H1 (cell line): ENCODE results near the gene CFAP221. TPM values are rescaled to one million over a fixed set of nuclear protein-coding genes. Genes with fewer than 3 reads are reported as not detected.

Source experiments
- CTCF ChIA-PET: fragments of 300-600 bp; sonication (Branson Sonifier 250); formaldehyde crosslinking; loops from one replicate; lab custom pipeline; 2021; ENCODE audit not compliant: partially characterized antibody; lab: Charles Lee
- POLR2A ChIA-PET: fragments of 300-600 bp; sonication (Branson Sonifier 250); formaldehyde crosslinking; loops from one replicate; lab custom pipeline; 2021; ENCODE audit warnings: inconsistent platforms; ENCODE audit not compliant: partially characterized antibody; lab: Charles Lee
- DNase-seq, 2 experiments: peaks; one replicate each; pipeline versions ENCODE4 v3.0.0 to v3.0.0-alpha.2; 2010 to 2022; ENCODE audit warnings: low spot score in 2 of 2, low read depth in 1 of 2, mixed read lengths in 1 of 2
- FAIRE-seq: peaks from 2 replicates; lab custom pipeline; 2011; peaks lifted over from hg19 to GRCh38; lab: Jason Lieb, UNC
- H2AFZ ChIP-seq: 2 replicates; pipeline ENCODE4 v1.8.1; 2012; ENCODE audit warnings: low read length, inconsistent platforms
- H2AK5ac ChIP-seq: 2 replicates; pipeline ENCODE4 v1.6.1; 2013; ENCODE audit warnings: low read depth, low read length
- H2BK120ac ChIP-seq: replicated peaks from 2 replicates; pipeline ENCODE3; 2013; ENCODE audit warnings: low read depth, low read length, inconsistent platforms
- H2BK12ac ChIP-seq: 2 replicates; pipeline ENCODE4 v1.6.1; 2013; ENCODE audit warnings: low read depth, low read length
- H2BK15ac ChIP-seq: 2 replicates; pipeline ENCODE4 v1.6.1; 2013; ENCODE audit warnings: low read length
- H2BK20ac ChIP-seq: 2 replicates; pipeline ENCODE4 v1.6.1; 2013; ENCODE audit warnings: low read length
- H2BK5ac ChIP-seq: 2 replicates; pipeline ENCODE4 v1.6.1; 2013; ENCODE audit warnings: low read depth, low read length
- H3K14ac ChIP-seq: 2 replicates; pipeline ENCODE4 v1.6.1; 2013; ENCODE audit warnings: inconsistent platforms; ENCODE audit not compliant: insufficient read length
- H3K18ac ChIP-seq: 2 replicates; pipeline ENCODE4 v1.6.1; 2013; ENCODE audit warnings: low read length; ENCODE audit errors: extremely low read depth
- H3K23ac ChIP-seq: 2 replicates; pipeline ENCODE4 v1.6.1; 2013; ENCODE audit warnings: inconsistent platforms; ENCODE audit not compliant: insufficient read length
- H3K23me2 ChIP-seq: 2 replicates; pipeline ENCODE4 v1.6.1; 2013; ENCODE audit warnings: low read depth, low read length
- H3K27ac ChIP-seq: 2 replicates; pipeline ENCODE4 v1.6.1; 2011; ENCODE audit warnings: low read depth, low read length, inconsistent platforms
- H3K27me3 ChIP-seq, 4 experiments: replicated peaks in 1 of 4; 1 replicate in 1 of 4; 2 replicates in 3 of 4; pipeline versions ENCODE4 v1.6.1 to v1.8.1; 2011 to 2013; ENCODE audit warnings: low read length in 3 of 4, mild to moderate bottlenecking in 3 of 4, inconsistent platforms in 2 of 4, mixed read lengths in 2 of 4, moderate library complexity in 1 of 4; ENCODE audit not compliant: control insufficient read depth in 3 of 4, insufficient read depth in 3 of 4; ENCODE audit errors: extremely low read depth in 1 of 4
- H3K36me3 ChIP-seq, 4 experiments: 2 replicates each; pipeline versions ENCODE4 v1.6.1 to v1.8.1; 2011 to 2013; ENCODE audit warnings: mild to moderate bottlenecking in 4 of 4, low read length in 3 of 4, moderate library complexity in 2 of 4, control low read depth in 1 of 4, inconsistent platforms in 1 of 4; ENCODE audit not compliant: insufficient read depth in 4 of 4, control insufficient read depth in 2 of 4
- H3K4ac ChIP-seq: replicated peaks from 2 replicates; pipeline ENCODE3; 2013; ENCODE audit warnings: low read length, low read depth, mixed read lengths, inconsistent platforms; ENCODE audit not compliant: insufficient read length
- H3K4me1 ChIP-seq, 4 experiments: replicated peaks in 1 of 4; 1 replicate in 1 of 4; 2 replicates in 3 of 4; pipeline versions ENCODE4 v1.6.1 to v1.8.1; 2011 to 2013; ENCODE audit warnings: low read length in 3 of 4, inconsistent platforms in 2 of 4, mixed read lengths in 1 of 4; ENCODE audit not compliant: insufficient read depth in 4 of 4, control insufficient read depth in 3 of 4
- H3K4me2 ChIP-seq, 2 experiments: 2 replicates each; pipeline versions ENCODE4 v1.6.1 to v1.8.1; 2011 to 2013; ENCODE audit warnings: low read depth in 2 of 2, low read length in 2 of 2, control low read depth in 1 of 2, inconsistent platforms in 1 of 2, mild to moderate bottlenecking in 1 of 2; ENCODE audit not compliant: insufficient read depth in 1 of 2
- H3K4me3 ChIP-seq, 4 experiments: fragments of 200-600, 300-600 bp in 1 of 4; sonication (generic), shearing (Covaris generic), sonication (Bioruptor Twin) in 1 of 4; 2 replicates each; pipeline versions ENCODE4 v1.5.1 to v1.8.1; 2011 to 2016; ENCODE audit warnings: low read length in 4 of 4, low read depth in 3 of 4, control low read depth in 2 of 4, inconsistent platforms in 2 of 4, mild to moderate bottlenecking in 2 of 4, mixed read lengths in 1 of 4, moderate library complexity in 1 of 4; ENCODE audit not compliant: insufficient read depth in 2 of 4; ENCODE audit errors: extremely low read depth in 1 of 4
- H3K56ac ChIP-seq: replicated peaks from 2 replicates; pipeline ENCODE3; 2013; ENCODE audit warnings: low read depth, mild to moderate bottlenecking, mixed read lengths, low read length, inconsistent platforms; ENCODE audit not compliant: insufficient read length
- H3K79me1 ChIP-seq: 2 replicates; pipeline ENCODE4 v1.6.1; 2013; ENCODE audit warnings: low read depth, low read length, control low read depth
- H3K79me2 ChIP-seq, 2 experiments: 2 replicates each; pipeline versions ENCODE4 v1.6.1 to v1.8.1; 2012 to 2013; ENCODE audit warnings: low read length in 2 of 2, mild to moderate bottlenecking in 2 of 2, inconsistent platforms in 1 of 2; ENCODE audit not compliant: insufficient read depth in 2 of 2, control insufficient read depth in 1 of 2
- H3K9ac ChIP-seq, 4 experiments: replicated peaks in 1 of 4; 1 replicate in 1 of 4; 2 replicates in 3 of 4; pipeline versions ENCODE4 v1.6.1 to v1.8.1; 2011 to 2013; ENCODE audit warnings: low read depth in 3 of 4, low read length in 3 of 4, control low read depth in 2 of 4, mild to moderate bottlenecking in 2 of 4, moderate library complexity in 2 of 4, inconsistent platforms in 1 of 4; ENCODE audit errors: extremely low read depth in 1 of 4
- H3K9me3 ChIP-seq, 2 experiments: 2 replicates each; pipeline versions ENCODE4 v1.6.1 to v1.8.1; 2012 to 2013; ENCODE audit warnings: mild to moderate bottlenecking in 2 of 2, moderate library complexity in 2 of 2, control low read depth in 1 of 2, inconsistent platforms in 1 of 2, low read depth in 1 of 2, low read length in 1 of 2, mixed read lengths in 1 of 2; ENCODE audit not compliant: insufficient read depth in 2 of 2
- H4K20me1 ChIP-seq, 2 experiments: replicated peaks in 1 of 2; 2 replicates each; pipeline versions ENCODE3 to v1.8.1; 2011 to 2013; ENCODE audit warnings: inconsistent platforms in 2 of 2, low read length in 2 of 2, mild to moderate bottlenecking in 1 of 2; ENCODE audit not compliant: insufficient read depth in 2 of 2, control insufficient read depth in 1 of 2
- H4K5ac ChIP-seq: 2 replicates; pipeline ENCODE4 v1.6.1; 2013; ENCODE audit warnings: low read length, low read depth, mixed read lengths, inconsistent platforms; ENCODE audit not compliant: insufficient read length
- H4K8ac ChIP-seq: 2 replicates; pipeline ENCODE4 v1.8.0; 2013; ENCODE audit warnings: mild to moderate bottlenecking, moderate library complexity, low read length, inconsistent platforms; ENCODE audit not compliant: insufficient read depth; ENCODE audit errors: extremely low read depth
- H4K91ac ChIP-seq: replicated peaks from 2 replicates; pipeline ENCODE3; 2013; ENCODE audit warnings: low read length, mixed read lengths, inconsistent platforms; ENCODE audit not compliant: insufficient read length
- E2F6 ChIP-seq: IDR thresholded peaks from 2 replicates; pipeline ENCODE4 v1.6.1; 2012; ENCODE audit warnings: inconsistent platforms
- JUN ChIP-seq: IDR thresholded peaks from 2 replicates; pipeline ENCODE4 v1.6.1; 2011; ENCODE audit warnings: low read depth, mild to moderate bottlenecking, improper control_type of control experiment, low read length
- RNF2 ChIP-seq: fragments of 200-900, 300-1000 bp; sonication (generic); IDR thresholded peaks from 2 replicates; pipeline ENCODE4 v1.7.1; 2016; ENCODE audit warnings: borderline replicate concordance, low read depth, mild to moderate bottlenecking, antibody characterized with exemption, low read length; ENCODE audit not compliant: poor library complexity, severe bottlenecking; ENCODE audit errors: missing control alignments
- SP2 ChIP-seq: IDR thresholded peaks from 2 replicates; pipeline ENCODE4 v1.6.1; 2012; ENCODE audit warnings: mild to moderate bottlenecking, low read length, inconsistent platforms
- TBP ChIP-seq: IDR thresholded peaks from 2 replicates; pipeline ENCODE4 v1.6.1; 2011; ENCODE audit warnings: low read depth, low read length, improper control_type of control experiment
- WGBS, 2 experiments: shearing (Covaris generic) in 1 of 2; methylation state at CpG; one replicate each; pipeline versions ENCODE4 v1.1.6 to v1.1.7; 2013 to 2015; ENCODE audit warnings: low lambda C conversion rate in 2 of 2, mixed read lengths in 2 of 2, inconsistent platforms in 1 of 2, low coverage in 1 of 2, missing lambda C conversion rate in 1 of 2; ENCODE audit not compliant: insufficient replicate concordance in 2 of 2, insufficient coverage in 1 of 2, insufficient read length in 1 of 2; ENCODE audit errors: extremely low coverage in 1 of 2, missing lambda C conversion rate in 1 of 2; 5-methylcytosine and 5-hydroxymethylcytosine counted together
- polyA plus RNA-seq, 7 experiments: library from polyadenylated mRNA; depleted of rRNA in 3 of 7; stranded (reverse) in 5 of 7; unstranded in 2 of 7; fragments of >200 nt in 5 of 7; fragments of 200-250 nt in 2 of 7; gene quantifications; 1 replicate in 5 of 7; 2 replicates in 1 of 7; 4 replicates in 1 of 7; pipeline versions ENCODE4 v1.2.1 to v1.2.3, GENCODE V29; 2011 to 2013; ENCODE audit warnings: missing spikeins in 2 of 7, mixed read lengths in 2 of 7
- total RNA-seq: library from RNA; stranded (reverse); fragmentation: NEBNext Ultra II Directional; extraction: Animal tissue kit (Norgen Biotek cat#: 25700); gene quantifications from 2 replicates; pipeline ENCODE4 v1.2.1, GENCODE V29; 2021
- TF ChIP-seq, protein P1 (sequence below): IDR thresholded peaks from 2 replicates; pipeline ENCODE4 v1.6.1; 2011; ENCODE audit warnings: low read length, improper control_type of control experiment
- TF ChIP-seq, protein P2 (sequence below), 3 experiments: IDR thresholded peaks; 1 replicate in 2 of 3; 2 replicates in 1 of 3; pipeline versions ENCODE4 v1.5.1 to v1.6.1; 2011; ENCODE audit warnings: low read length in 3 of 3, mild to moderate bottlenecking in 3 of 3, inconsistent platforms in 2 of 3, low read depth in 1 of 3, moderate library complexity in 1 of 3; ENCODE audit not compliant: insufficient read depth in 1 of 3; ENCODE audit errors: control extremely low read depth in 1 of 3

Gene CFAP221
- total and polyA plus RNA-seq, 2 of the 8 experiments (the other 6 are each of a cell fraction or from before 2014, with no cell fraction given): 0.14 to 0.71 TPM

DNA sequence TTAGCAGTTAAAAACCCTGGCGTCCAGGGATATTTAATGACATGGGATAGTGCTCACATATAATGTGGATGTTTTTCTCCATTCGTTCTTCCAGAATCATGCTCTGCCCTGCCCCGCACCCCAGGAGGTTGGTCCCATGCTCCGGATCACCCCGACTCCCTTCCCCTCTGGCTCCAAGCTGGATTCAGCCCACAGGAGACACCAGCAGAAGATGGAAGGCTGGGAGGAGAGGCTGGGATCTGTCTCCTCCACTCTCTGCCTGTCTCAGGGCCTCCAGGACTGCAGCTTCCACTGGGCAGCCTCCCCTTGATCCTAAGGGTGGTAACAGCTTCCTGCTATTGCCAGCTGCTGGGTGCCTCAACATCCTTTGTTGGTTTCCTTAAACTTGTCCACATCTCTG, 159.3 kb downstream of the CFAP221 start:
- Histone ChIP-seq H3K79me2 (no peaks in the 10 kb centered on the region), H3K4me3 (no peak overlapping the region), H2BK12ac (peak overlapping the region; percentile 54; the same call in 1 of the 2 replicates), H3K9me3 (peaks cover 5% of the 10 kb centered on the region in 2 experiments), H4K20me1 (no peaks in the 10 kb centered on the region), H3K4ac (no peak overlapping the region), H3K14ac (no peak overlapping the region), H3K27me3 (no peaks in the 10 kb centered on the region), H3K23ac (no peak overlapping the region), H2BK20ac (no peak overlapping the region), H2AFZ (no peak overlapping the region), H2BK5ac (no peak overlapping the region), H3K27ac (no peak overlapping the region), H3K18ac (no peak overlapping the region), H3K23me2 (peaks cover 2% of the 10 kb centered on the region; the same call in 1 of the 2 replicates), H3K4me2 (no peak overlapping the region), H2BK120ac (no peak overlapping the region), H3K36me3 (no peaks in the 10 kb centered on the region), H4K8ac (no peak overlapping the region), H3K9ac (no peak overlapping the region), H3K56ac (no peak overlapping the region), H2BK15ac (no peak overlapping the region), H4K5ac (no peak overlapping the region), H4K91ac (no peak overlapping the region), H2AK5ac (no peak overlapping the region), H3K4me1 (peaks cover 16 to 33% (median 19%) of the 10 kb centered on the region in 4 experiments; a peak in 6 of 7 replicates), H3K79me1 (no peaks in the 10 kb centered on the region)
- TF ChIP-seq JUN (no peak), RNF2 (no peak), E2F6 (no peak), SP2 (no peak), TBP (no peak)
- TF ChIP-seq, protein P1, sequence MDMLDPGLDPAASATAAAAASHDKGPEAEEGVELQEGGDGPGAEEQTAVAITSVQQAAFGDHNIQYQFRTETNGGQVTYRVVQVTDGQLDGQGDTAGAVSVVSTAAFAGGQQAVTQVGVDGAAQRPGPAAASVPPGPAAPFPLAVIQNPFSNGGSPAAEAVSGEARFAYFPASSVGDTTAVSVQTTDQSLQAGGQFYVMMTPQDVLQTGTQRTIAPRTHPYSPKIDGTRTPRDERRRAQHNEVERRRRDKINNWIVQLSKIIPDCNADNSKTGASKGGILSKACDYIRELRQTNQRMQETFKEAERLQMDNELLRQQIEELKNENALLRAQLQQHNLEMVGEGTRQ: no peak
- TF ChIP-seq, protein P2, sequence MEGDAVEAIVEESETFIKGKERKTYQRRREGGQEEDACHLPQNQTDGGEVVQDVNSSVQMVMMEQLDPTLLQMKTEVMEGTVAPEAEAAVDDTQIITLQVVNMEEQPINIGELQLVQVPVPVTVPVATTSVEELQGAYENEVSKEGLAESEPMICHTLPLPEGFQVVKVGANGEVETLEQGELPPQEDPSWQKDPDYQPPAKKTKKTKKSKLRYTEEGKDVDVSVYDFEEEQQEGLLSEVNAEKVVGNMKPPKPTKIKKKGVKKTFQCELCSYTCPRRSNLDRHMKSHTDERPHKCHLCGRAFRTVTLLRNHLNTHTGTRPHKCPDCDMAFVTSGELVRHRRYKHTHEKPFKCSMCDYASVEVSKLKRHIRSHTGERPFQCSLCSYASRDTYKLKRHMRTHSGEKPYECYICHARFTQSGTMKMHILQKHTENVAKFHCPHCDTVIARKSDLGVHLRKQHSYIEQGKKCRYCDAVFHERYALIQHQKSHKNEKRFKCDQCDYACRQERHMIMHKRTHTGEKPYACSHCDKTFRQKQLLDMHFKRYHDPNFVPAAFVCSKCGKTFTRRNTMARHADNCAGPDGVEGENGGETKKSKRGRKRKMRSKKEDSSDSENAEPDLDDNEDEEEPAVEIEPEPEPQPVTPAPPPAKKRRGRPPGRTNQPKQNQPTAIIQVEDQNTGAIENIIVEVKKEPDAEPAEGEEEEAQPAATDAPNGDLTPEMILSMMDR (IDR thresholded peaks at IDR 0.05; ENCODE audit: control extremely low read depth in 1 of 3, insufficient read depth in 1 of 3, low read depth in 1 of 3, low read length in 3 of 3): no peak
- CTCF ChIA-PET: interaction anchor here (0.6 to 2.5 kb wide), 37 partner anchors 10 to 609 kb away, joined by 3 to 12 read pairs (median 3); no protein-coding TSS in a partner anchor
- POLR2A ChIA-PET: interaction anchor here (0.8 kb wide), 1 partner anchor 14 kb away, joined by 3 read pairs; no protein-coding TSS in a partner anchor
- no peak for DNase-seq
- 59% methylated on average over 5 of the region's 5 CpGs; no CpG with 5 or more reads in 1 of the 2 experiments for WGBS, 2 experiments
- no peak for FAIRE-seq
